HG02840 (cell line): Measurements from ENCODE around the gene ANKS4B.
"Not testable (repeated sequence)": the region's sequence is repeated elsewhere in the genome, so short reads cannot be mapped to it uniquely, and the experiment has no call there.

ENCODE experiments used
- ATAC-seq: cut with Tn5 transposase; IDR thresholded peaks from one replicate; pipeline ENCODE4 v1.9.1; 2021; ENCODE audit warnings: mild to moderate bottlenecking, moderate library complexity, moderate number of reproducible peaks; ENCODE audit not compliant: unreplicated experiment, low FRiP score

ANKS4B gene, protein sequence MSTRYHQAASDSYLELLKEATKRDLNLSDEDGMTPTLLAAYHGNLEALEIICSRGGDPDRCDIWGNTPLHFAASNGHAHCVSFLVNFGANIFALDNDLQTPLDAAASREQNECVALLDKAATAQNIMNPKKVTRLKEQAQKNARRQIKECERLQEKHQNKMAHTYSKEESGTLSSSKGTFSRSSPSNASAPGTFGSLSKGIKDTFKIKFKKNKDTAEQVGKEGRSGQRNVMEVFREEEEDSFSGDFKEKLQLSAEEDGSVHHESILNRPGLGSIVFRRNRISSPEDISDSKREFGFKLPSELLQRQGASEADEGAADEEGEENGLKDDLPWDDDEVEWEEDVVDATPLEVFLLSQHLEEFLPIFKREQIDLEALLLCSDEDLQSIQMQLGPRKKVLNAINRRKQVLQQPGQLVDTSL

DNA sequence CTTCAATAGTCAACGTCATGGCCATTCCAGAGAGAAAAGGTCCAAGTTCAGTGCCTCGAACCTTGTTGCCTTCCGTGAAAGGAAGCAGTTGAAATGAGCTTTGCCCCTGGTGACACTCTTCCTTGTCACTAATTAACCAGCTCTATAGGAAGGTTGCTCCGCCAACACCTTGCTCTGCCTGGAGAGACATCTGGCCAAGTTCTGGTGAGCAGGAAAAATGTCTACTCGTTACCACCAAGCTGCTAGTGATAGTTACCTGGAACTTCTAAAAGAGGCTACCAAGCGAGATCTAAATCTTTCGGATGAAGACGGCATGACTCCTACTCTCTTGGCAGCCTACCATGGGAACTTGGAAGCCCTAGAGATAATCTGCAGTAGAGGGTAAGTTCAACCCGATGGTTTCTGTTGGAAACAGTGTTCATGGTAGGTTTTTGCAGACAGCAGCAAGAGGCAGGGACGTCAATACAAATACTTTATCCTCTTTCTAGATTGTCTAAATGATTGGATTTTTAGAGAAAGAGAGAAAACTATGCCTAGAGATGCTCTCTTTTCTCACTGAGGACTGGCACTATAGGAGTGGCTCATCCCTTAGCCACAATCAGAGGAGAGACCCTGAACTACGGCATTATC lies at the start of gene ANKS4B:
Gene ANKS4B, plus strand, starts transcription at position 179 of the 630 bp plus-strand sequence. Its CDS starts 39 bp downstream, at position 218.
- ATAC-seq, result no peak

DNA sequence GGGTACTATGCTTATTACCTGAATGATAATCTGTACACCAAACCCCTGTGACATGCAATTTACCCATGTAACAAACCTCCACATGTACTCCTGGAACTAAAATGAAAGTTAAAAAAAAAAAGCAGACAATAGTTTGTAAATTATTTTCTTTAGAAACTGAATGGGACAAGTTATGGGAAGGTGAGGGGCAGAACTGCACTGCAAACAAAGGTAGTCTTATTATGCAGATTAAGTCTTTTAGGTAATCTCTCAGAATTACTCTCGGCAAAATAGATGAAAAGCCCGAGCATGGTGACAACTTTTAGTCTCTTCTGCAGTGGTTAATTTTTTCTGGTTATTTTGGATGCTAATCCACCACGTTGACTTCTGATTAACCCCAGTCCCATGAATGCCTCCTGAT lies 49.5 kb upstream of the ANKS4B start:
- ATAC-seq, result no peak

DNA sequence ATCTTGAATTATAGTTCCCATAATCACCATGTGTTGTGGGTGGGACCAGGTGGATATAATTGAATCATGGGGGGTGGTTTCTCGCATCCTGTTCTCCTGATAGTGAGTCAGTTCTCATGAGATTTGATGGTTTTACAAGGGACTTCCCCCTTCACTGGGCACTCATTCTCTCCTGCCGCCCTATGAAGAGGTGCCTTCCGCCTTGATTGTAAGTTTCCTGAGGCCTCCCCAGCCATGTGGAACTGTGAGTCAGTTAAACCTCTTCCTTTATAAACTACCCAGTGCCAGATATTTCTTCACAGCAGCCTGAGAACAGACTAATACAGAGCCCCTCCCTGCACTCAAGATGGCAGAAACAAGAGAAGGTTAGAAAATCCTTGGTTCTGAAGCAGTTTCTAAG lies 48.7 kb upstream of the ANKS4B start:
- ATAC-seq, result no peak

DNA sequence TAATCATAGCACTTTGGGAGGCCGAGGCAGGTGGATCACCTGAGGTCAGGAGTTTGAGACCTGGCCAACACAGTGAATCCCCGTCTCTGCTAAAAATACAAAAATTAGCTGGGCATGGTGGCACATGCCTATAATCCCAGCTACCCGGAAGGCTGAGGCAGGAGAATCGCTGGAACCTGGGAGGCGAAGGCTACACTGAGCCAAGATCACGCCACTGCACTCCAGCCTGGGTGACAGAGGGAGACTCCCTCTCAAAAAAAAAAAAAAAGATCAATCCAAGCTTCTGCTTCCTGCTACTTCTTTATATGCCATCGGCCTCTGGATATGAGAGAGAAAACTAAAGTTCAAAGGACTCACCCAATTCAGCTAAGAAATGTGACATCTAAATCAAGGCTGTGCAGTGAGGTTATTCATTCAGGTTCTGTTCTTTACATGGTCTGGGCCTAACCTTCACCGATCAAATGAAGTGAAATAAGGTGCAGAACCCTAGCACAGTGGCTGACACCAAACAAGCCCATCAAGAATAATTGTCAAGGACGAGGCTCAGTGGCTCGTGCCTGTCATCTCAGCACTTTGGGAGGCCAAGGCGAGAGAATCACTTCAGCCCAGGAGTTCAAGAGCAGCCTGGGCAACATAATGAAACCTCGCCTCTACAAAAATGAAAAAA lies 47.7 kb upstream of the ANKS4B start:
- ATAC-seq, result no peak

DNA sequence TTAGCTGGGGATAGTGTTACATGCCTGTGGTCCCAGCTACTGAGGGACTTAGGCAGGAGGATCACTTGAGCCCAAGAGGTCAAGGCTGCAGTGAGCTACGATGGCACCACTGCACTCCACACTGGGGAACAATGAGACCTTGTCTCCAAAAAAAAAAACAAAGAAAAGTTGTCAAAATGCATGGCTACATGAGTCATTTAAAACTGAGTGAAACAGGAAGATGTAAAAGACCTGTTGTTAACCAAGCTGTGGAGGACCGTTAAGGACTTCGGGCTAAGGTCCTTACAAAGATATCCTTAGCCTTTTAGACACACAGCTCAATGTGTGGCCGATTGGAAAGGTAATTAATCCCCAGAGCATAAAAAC lies 47.2 kb upstream of the ANKS4B start:
- ATAC-seq, result no peak

DNA sequence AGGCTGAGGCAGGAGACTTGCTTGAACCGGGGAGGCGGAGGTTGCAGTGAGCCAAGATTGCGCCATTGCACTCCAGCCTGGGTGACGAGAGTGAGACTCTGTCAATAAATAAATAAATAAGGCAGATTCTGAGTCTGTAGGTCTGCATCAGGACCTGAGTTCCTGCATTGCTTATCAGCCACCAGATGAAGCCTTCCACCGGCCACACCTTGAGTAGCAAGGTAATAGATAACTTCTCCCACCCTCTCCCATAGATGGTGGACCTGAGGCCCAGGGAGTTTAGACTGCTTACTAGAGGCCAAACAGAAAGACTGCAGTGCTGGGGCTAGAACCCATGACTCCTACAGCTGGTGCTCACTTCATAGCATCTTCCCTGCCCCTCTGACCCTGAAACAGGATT lies 44.2 kb upstream of the ANKS4B start:
- ATAC-seq, result no peak

DNA sequence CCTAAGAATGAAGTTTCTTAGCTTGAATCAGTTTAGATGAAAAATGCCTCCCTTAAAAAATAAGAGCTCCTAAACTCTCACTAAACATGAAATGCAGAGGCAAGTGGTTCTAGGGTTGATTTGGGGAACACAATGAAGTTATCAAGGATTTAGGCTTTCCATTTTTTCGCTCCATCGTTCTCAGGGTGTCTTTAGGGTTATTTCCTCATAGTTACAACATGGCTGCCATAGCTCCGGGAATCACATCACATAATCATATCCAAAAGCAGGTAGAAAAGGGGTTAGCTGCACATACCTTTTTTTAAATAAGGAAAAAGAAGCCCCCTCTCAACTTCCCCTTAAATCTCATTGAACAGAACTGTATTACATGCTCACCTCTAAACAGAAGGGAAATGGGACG lies 43.5 kb upstream of the ANKS4B start:
- ATAC-seq, result no peak

DNA sequence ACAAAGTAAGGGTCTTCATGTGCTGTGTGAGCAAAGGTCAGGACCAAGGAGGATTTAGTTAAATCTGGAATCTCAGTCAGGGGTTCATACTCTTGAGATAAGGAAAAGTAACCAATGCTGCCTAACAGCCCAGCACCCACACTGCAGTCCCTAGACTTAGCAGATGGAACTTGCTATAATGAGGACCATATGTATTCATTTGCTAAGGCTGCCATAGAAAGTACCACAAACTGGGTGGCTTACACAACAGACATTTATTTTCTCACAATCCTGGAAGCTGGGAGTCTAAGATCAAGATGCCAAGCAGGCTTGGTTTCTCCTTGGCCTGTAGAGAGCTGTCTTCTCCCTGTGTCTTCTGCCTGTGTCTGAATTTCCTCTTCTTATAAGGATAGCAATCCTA lies 42.9 kb upstream of the ANKS4B start:
- no peak for ATAC-seq

DNA sequence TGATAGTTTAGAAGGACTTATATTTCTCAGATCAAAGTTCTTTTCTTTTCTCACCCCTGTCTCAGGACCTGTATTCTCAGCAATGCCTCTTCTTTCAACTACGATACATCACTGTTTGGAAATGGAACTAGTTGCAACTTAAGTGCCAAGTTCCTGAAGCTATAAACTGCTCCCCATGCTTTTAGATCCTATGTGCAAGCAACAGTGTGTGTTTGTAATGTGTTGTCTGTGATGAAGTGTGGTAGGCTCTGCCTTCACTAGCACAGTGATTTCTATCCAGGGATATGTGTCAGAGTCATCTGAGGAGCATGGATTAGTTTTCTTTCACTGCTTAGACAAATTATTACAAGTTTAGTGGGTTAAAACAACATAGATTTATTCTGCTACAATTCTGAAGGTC lies 40.5 kb upstream of the ANKS4B start:
- ATAC-seq, result no peak

DNA sequence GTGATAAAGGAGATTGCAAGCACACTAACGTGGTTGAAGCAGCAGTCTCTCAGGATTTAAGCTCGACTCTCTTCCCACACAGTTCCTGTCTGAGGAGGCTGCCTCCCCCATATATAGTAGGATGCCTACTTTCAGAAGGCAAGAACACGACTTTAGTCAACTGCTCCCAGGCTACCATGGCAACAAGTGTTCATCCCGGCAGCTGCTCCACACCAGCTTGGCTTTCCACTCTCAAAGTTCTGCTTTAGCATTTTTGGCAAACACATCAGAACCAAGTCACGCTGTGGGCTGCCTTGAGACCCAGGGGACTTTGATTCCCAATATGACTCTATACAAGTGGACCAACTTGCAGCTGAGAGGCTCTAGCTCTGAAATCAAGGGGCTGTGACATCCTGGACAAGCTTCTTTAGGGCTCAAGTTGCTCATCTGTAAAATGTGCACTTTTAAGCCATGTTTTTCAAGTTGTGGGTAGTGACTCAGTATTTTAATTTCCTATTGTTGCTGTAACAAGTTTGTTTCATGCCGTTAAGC lies 38.7 kb upstream of the ANKS4B start:
- ATAC-seq, result no peak

DNA sequence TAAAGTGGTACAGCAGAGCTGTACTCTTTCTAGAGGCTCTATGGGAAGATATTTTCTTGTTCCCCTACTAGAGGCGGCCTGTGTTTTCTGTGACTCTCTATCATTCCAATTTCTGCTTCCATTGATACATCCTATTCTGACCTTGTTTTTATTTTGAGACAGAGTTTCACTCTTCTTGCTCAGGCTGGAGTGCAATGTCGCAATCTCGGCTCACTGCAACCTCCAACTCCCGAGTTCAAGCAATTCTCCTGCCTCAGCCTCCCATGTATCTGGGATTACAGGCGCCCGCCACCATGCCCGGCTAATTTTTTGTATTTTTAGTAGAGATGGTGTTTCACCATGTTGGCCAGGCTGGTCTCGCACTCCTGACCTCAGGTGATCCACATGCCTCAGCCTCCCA lies 38.2 kb upstream of the ANKS4B start:
- not testable (repeated sequence) for ATAC-seq

DNA sequence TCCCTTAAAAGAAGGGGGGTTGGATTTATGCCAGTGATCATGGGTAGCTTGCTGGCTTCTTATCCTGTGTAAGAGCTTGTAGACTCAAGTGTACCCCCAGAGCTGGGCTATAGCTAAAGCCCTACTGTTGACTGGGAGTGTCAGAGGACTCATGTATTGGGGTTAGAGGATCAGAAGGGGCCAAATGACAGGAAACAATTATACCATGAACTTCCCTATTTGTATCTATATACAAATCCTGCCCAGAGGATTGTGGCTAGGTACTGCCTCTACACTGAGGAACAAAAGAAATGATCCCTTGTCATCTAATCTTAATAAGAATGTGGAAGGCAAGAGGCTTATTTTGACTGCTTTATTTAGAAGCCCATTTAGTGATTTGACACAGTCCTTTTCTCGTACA lies 36.4 kb upstream of the ANKS4B start:
- no peak for ATAC-seq

DNA sequence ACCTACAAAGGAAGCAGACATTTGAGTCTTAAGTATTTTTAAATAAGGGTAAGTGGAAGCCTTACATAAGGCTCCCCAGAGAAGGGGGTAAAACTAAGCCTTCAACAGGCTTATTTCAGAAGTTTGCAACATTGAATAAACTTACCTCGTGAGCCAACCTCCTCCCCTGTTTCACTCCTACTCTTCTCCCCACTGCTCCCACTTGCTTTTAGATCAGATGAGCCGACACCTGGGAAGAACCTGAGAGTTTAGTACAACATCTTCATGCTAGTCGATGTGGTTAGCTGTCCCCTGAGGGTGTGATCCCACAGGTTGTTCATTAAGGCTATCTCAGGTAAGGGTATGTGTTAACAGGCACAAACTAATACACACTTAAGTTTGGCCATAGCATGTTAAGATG lies 35.9 kb upstream of the ANKS4B start:
- no peak for ATAC-seq

DNA sequence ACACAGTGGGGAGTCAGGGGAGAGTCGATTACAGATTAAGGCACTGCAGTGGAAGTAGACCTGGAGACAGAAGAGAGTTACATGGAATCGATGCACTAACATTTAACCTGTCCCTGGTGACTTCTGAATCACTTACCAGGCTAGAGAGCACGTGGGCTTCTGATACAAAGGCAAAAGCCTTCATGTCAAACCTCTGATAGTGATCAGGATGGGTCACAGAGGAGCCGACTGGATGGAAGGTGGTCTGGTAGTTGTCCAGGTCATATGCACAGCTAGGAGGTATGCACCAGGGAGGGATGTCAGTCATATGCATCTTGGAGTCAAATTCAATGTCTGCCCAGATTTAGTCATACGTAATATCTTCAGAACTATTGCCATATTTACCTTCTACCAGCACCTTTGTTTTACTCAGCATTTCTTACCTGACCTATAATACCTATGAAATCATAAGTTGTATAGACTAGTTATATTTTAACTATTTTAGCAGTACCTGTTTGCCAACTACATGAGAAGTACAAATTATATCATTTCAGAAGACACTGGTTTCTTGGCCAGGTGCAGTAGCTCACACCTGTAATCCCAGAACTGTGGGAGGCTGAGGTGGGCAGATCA lies 33.8 kb upstream of the ANKS4B start:
- ATAC-seq, result no peak

DNA sequence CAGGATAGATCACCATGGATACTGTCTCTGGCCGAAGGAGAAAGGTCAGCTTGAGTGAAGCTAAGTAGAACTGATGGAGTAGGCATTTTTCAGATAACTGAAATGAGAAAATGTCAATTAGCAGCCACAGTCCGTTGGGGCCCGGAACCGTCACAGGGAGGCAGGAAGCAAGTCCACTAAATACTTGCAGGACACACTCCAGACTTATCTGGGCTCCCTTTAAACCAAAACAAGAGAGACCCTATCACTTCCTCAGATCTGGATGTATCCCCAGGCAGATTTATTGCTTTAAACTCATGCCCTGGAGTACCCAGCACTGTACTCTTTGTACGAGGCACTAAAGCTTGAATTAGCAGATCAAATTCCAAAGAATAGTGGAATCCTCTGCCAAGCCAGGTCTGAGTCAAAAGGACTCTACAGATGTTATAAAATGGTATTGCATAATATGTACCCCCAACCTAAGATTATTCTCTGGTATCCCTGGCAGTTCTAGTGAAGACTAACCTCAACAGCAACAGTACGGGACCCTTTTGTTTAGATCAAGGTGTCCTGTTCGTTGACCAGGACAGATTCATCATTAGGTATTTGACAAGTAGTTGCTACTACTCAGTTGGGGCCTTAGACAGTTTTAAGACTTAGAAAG lies 30.2 kb upstream of the ANKS4B start:
- no peak for ATAC-seq

DNA sequence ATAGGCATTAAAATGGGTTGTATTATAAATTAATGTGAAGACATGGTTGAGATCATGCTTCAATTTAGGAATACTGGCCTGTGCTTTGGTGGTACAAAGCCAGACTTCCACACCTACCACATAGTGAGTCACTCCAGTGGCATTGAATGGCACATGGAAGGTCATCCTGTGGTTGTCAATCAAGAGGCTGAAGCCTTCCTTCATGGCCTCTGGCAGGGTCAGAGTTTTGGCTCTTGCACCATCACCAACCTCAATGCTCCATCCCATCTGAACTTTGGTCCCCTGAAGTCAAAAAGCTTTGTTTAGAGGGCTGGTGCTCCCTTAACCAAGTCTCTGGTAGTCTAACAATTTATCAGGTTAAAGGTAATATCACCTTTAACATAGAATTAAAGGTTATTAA lies 28.2 kb upstream of the ANKS4B start:
- ATAC-seq, result no peak

DNA sequence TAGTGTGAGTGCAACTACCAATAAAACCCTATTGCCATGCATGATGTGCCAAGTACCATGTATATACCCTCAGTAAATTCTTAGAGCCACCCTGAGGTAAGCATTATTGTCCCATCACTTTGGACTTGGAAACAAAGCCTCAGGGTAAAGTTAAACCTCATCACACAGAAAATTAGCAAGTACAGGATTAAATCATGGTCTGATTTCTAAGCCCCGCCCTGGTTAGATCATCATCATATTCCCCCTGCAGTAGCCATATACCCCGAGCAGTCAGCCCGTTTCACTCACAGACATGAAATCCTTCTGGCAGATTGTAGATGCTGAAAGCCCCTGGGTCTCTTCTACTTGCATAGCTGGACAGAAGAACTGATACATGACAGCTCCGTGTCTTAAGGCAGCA lies 26.9 kb upstream of the ANKS4B start:
- ATAC-seq, result no peak

DNA sequence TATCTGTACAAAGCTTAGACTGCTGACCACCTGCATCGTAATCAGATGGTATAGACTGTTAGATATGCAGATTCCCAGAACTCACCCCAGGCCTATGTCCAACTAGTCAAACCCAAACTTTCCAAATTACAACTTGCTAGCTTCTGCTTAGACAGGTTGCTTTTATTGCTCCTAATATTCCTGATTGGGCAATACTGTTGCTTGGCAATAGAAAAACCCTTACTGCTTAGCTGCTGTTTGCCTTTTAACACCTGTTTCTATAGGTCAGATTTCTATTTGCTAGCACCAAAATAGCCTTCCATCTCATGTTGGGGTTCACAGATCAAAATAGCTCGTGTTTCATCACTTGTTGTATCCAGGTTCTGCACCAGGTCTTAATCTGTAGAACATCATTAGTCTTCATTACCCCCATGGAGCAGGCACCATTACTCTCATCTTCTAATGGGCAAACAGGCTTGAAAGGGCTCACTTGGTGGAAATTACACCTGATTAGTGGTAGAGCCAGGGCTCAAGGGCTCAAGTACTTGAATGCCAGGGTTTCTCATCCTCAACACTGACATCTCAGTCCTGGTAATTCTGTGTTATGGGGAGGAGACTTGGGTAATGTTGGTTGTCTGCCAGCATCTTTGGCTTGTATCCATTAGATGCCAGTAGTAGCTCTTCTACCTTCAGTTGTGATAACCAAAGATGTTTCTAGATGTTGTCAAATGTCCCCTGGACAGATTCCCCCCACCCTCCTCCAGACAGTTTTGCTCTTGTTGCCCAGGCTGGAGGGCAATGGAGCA lies 24.9 kb upstream of the ANKS4B start:
- no peak for ATAC-seq

DNA sequence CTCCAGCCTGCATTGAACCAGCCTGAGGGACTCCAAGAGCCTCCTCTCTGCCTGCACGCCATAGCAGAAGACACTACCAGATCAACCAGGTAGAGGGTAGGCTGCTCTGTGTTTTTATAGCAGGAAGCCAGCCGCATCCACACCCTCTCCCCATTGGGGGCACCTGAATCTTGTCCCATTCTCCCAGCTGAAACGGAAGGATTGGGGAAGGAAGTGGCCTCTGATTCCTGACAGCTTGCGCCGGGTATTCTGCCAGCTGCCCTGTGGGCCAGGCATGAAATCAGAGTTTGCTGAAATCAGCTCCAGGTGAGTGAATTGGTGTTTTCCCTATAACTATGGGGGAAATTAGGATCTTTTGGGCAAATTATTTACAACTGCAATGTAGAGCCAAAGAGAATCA lies 22.0 kb upstream of the ANKS4B start, which contains the start of gene ZP2:
Gene ZP2, minus strand, starts transcription at position 89 of the 400 bp plus-strand sequence. Its CDS starts 27 bp downstream, at position 62.
- ATAC-seq, result no peak

DNA sequence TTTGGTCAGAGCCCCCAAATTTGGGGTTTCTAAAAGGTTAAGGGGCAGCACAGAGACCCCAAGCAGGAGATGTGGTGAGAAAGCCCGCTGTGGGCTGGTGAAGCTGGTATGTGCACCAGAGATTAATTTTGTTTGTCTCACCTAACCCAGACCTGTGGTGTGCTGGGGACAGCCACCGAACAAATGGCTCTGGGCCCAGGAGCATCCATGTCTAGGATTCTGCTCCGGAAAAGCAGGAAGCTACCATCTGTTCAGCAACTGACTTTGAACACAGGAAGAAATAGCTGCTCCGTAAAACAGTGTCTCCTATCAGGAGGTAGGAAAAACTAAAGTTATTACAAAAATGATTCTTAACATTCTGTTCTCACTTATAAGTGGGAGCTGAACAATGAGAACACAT lies 19.4 kb upstream of the ANKS4B start:
- ATAC-seq, result no peak
